ENCODE data around the gene METTL8. TPM values are rescaled to one million over a fixed set of nuclear protein-coding genes. Genes with fewer than 3 reads are reported as not detected.

METTL8 gene
- total and polyA plus RNA-seq, 2 of the 13 experiments (the other 11 are each of a cell fraction or from before 2014, with no cell fraction given) = 18.6 to 68.2 TPM

- no peak for TF ChIP-seq HNF1A (IDR thresholded peaks at IDR 0.05; ENCODE audit: low read depth)
- peak; percentile 87 for TF ChIP-seq HNF1A (CRISPR knock-in tag; IDR thresholded peaks at IDR 0.05; ENCODE audit: borderline replicate concordance)
- peak; percentile 91 for TF ChIP-seq ZNF230 (CRISPR knock-in tag; IDR thresholded peaks at IDR 0.05)
- peak; percentile 96 for TF ChIP-seq ZNF225 (CRISPR knock-in tag; IDR thresholded peaks at IDR 0.05)
- TF ChIP-seq ZNF839 (CRISPR knock-in tag; IDR thresholded peaks at IDR 0.05; ENCODE audit: borderline replicate concordance) = peak; percentile 85; the same call in 1 of the 2 replicates
- TF ChIP-seq ZNF280D (CRISPR knock-in tag; IDR thresholded peaks at IDR 0.05) = peak; percentile 82; the same call in 1 of the 2 replicates
- TF ChIP-seq ZNF878 (CRISPR knock-in tag; IDR thresholded peaks at IDR 0.05) = peak; percentile 16; the same call in 1 of the 2 replicates
- TF ChIP-seq ARNT2 (CRISPR knock-in tag; IDR thresholded peaks at IDR 0.05; ENCODE audit: low read depth) = peak; percentile 95
- peak; percentile 70 for TF ChIP-seq ZNF883 (CRISPR knock-in tag; IDR thresholded peaks at IDR 0.05; ENCODE audit: not compliant biosample characterization)
- TF ChIP-seq SNAI1 (CRISPR knock-in tag; IDR thresholded peaks at IDR 0.05; ENCODE audit: borderline replicate concordance) = peak; percentile 91; the same call in 1 of the 2 replicates
- TF ChIP-seq BRD4 (CRISPR knock-in tag; IDR thresholded peaks at IDR 0.05) = peak; percentile 84; the same call in 1 of the 2 replicates
- TF ChIP-seq ZNF761 (CRISPR knock-in tag; conservative IDR thresholded peaks at IDR 0.05) = peak; percentile 96
- TF ChIP-seq CEBPB (IDR thresholded peaks at IDR 0.05; ENCODE audit: borderline replicate concordance, low read depth, low read length) = no peak
- TF ChIP-seq MAF1 (CRISPR knock-in tag; IDR thresholded peaks at IDR 0.05; ENCODE audit: borderline replicate concordance) = 0 out of 2 replicates have a peak, but pooled peaks have one; percentile 70
- no peak for TF ChIP-seq SP1 (IDR thresholded peaks at IDR 0.05)
- peak; percentile 61; the same call in 1 of the 2 replicates for TF ChIP-seq SP1 (CRISPR knock-in tag; IDR thresholded peaks at IDR 0.05)
- TF ChIP-seq KLF9 (CRISPR knock-in tag; IDR thresholded peaks at IDR 0.05; ENCODE audit: low read depth) = 0 out of 2 replicates have a peak, but pooled peaks have one; percentile 10
- TF ChIP-seq ZNF670 (CRISPR knock-in tag; IDR thresholded peaks at IDR 0.05; ENCODE audit: borderline replicate concordance) = 0 out of 2 replicates have a peak, but pooled peaks have one; percentile 21
- TF ChIP-seq ZKSCAN1 (IDR thresholded peaks at IDR 0.05; ENCODE audit: low read length) = no peak
- 0 out of 2 replicates have a peak, but pooled peaks have one; percentile 65 for TF ChIP-seq MAZ (IDR thresholded peaks at IDR 0.05; ENCODE audit: borderline replicate concordance, low read depth, low read length)
- peak; percentile 92 for TF ChIP-seq MAZ (CRISPR knock-in tag; IDR thresholded peaks at IDR 0.05; ENCODE audit: low read depth)
Measured at GRCh38 chr2:171434013-171434989, 511 bp upstream of the METTL8 start, which contains the start of gene DCAF17 (continued).

All from HepG2 (cell line).